GM18499 (cell line): ENCODE data around the gene BRD4.

Experiments used
- ATAC-seq: cut with Tn5 transposase; IDR thresholded peaks from one replicate; pipeline ENCODE4 v1.9.1; 2021; ENCODE audit warnings: moderate number of reproducible peaks; ENCODE audit not compliant: insufficient read depth, unreplicated experiment

Gene BRD4

DNA sequence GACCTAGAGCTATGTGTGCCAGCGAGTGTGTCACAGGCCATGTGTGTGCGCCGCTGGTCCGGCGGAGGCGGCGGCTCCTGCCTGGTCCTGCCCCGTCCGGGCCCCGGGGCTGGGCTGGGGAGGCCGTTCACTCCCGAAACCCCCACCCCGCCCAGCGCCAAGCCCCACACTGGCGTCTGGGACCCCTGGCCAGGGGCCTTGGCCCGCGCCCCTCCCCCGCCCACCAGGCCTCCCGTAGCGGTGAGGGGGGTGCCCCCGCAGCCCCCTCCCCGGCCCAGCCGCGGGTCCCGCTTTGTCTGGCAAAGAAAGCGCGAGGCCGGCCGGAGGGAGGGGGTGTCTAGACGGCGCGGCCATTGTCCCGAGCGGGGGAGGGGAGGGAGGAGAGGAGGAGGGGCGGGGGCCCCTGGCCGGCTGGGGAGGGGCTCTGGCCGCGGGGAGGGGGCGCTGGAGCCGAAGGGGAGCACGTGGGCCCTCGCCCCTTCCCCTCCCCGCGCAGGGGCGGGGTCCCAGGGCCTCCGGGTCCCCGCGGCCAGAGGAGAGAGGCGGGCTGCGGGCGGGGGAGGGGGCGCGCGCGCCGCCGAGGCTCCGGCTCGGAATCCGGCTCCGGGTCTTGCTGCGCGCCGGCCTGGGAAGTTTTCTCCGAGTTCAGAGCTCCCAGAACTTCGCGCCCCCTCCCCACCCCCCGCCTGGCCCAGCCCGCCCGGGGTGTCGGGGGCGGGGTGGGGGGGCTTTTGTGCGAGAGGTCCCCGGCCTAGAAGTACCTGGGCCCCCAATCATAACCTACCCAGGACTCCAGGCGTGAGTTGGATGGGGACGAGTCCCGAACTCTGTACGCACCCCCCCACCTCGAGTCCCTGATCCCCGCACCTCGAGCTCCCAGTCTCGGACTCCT lies 132.4 kb downstream of the BRD4 start:
- no peak for ATAC-seq

DNA sequence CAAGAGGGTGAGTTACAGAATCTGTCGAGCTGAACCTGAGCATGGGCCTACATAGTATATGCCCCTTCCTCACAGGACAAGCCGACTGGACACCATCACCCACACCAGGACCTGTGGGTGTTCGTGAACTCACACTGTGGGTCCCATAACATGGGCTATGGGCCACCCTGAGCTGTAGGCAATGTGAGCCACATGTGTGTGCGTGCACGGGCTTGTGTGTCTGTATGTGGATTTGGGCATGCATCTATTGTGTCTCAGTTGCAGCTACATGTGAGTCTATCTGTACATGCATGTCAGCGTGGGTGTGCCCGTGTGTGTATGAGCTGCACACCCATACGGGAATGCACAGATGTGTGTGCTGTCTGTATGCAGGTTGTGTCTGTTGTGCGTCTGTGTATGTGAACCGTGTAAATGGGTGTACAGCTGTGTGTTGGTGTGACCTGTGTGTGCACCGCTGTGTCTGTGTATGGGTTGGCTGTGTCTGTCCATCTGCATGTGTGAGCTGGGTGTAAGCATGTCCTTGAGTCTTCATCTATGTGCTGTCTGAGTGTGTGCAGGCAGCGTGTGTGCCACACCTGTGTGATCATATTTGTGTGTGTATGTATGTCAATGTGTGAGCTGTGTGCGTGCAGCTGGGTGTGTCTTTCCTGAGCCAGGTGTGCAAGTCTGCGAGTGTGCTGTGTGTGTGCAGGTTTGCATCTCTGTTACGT lies 133.2 kb downstream of the BRD4 start:
- ATAC-seq: no peak

DNA sequence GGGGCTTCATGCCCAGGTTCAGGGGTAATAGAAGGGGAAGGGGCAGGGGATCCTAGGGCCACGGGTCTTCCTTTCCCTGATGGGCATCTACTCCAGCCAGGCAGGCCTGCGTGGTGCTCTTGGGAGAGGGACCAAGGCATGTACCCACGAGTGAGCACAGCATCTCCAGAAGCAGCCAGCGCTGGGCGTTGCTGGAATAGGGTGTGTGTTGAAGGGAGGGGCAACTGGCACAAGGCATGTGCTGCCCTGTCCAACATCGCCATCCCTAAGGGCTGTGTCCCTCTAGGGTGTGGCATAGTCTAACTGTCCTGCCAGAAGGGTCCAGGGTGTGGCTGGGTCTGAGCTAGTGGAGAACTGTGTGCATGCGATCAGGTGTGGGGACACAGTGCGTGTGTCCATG lies 134.4 kb downstream of the BRD4 start:
- ATAC-seq: no peak

DNA sequence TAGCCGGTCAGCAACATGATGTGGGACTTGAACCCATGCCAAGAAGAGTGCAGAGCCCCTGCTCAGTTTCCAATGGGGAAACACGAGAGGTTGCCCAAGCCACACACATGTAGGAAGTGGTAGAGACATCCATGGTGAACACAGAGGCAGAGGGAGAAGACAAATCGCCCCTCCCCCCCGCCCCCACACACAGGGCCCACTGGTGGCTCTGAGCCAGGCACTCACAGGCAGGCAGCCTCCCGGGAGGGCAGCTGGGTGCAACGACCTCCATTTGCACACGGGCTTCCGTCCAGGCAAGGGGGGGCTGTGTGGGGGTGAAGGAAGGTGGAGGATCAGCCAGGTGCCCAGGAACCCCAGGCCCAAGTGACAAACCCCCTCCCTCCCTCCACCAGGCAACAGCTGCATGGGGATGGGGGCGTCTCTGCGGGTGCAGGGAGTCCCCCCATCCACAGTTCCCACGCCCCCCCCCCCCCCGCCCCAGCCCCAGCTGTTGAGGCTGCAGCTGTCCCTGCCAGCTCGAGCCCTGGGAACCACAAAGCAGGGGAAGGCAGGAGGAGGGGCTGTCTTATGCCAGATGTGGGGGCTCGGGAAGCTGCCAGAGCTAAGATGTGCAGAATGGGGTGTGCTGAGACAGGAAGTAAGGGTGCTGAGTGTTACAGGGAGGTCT lies 134.9 kb downstream of the BRD4 start:
- ATAC-seq: no peak

DNA sequence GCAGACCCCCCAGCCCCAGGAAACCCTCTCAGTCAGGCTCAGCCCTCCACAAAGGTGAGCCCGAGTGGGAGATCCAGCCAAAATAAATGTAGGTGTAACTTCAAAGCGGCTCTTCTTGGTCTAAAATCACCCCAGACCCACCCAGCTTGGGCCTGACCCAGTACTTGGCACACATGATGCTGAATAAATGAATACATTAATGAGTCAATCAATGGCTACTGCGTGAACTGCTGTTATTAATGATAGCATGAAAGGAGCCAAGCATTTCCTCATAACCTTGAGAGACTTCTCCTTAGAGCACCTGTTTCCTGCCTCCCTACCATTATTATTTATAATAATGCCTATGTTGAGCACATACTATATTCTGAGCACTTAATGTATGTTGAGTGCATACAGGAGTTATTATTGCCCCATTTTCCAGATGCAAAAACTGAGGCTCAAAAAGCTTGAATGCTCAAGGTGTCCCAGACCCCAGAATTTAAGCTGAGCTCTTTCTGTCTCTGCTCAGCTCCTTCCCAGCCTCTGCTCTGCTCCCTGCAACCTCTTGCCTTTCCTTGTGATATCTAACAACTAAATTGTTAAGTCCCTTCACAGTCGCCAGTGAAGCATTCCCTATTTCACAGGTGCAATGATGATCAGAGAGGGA lies 135.9 kb downstream of the BRD4 start:
- no peak for ATAC-seq

DNA sequence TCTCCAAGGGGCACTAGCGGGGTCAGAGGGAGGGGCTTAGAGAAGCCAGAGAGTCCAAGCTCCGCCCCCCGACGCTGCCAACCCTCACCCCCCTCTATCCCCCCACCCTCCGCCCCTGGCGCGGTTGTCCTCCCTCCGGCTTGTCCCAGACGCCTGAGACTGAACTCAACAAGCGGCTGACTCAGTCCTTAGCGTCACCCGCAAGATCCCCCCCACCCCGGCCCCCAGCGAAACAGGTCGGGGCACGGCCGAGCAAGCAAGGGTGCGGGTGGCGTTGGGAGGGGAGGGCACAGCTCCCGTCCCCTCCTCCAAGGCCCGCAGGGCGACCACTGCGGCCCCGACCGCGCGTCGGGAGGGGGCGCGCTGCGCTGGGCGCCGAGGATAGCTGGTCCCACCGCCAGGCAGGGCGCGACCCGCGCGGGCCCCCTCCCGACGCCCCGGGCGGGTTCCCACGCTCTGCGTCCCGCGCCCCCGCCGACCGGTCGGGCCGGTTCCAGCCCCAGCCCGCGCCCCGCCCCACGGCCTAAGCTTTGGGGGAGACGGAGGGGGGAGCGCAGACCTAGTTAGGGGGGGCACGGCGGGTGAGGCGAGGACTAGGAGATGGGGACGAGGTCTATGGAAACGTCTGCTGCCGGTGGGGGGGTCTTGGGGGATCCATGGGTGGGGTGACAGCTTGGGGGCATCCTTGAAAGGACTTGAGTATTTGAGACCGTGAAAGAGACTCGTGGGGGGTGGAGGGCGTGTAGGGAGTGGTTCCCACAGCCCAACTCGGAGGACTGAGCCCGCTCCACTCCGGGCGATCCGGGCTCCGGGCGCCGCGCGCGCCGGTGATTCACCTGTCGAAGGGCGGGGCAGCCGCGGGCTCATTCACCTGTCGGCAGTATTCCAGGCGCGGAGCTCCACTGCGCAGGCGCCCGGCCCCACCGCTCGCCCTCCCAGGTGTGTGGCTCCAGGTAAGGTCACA lies 136.7 kb downstream of the BRD4 start:
- ATAC-seq: no peak

DNA sequence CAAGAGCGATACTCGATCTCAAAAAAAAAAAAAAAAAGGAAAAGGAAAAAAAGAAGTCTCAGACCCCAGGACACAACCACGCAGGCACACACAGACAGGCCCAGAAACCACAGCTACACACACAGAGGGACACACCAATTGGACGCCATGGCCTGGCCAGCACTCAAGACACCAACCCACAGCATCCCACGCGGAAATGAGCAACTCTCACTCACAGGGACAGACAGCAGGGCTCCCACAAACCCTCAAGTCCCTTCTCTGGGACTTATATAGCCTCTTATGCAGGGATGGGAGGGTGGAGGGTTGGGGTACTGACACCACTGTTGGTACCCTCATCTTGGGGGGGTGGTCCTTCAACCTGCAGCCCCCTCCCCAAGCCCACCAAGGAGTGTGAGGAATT lies 137.4 kb downstream of the BRD4 start:
- ATAC-seq: no peak

DNA sequence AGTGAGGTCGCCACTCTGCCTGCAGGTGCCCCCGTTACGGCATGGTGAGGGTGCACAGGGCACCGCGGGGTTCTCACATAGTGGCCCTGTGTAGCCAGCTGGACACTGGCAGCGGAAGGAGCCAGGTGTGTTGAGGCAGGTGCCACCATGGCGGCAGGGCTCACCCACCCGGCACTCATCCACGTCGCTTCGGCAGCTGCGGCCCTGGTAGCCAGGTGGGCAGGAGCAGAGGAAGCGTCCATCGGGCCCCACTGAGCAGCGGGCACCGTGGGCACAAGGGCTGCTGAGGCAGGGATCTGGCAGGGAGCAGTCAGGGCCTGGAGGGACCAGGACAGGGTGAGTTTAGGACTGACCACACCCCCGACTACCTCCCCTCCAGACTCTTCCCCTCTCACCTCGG lies 140.4 kb downstream of the BRD4 start:
- no peak for ATAC-seq

DNA sequence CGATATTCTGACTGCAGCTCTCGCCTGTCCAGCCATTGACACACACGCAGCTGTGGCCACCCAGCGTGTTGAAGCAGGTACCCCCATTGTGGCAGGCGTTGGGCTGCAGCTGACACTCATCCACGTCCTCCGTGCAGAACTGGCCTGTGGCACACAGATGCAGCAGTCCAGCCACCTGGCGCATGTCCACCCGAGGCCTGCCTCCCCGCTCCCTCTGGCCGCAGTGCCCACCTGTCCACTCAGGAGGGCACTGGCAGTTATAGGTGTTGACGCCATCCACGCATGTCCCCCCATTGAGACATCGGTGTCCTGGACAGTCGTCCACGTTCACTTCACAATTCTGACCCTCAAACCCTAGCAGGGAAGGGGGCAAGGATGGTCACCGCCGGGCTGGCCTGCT lies 140.8 kb downstream of the BRD4 start:
- no peak for ATAC-seq

DNA sequence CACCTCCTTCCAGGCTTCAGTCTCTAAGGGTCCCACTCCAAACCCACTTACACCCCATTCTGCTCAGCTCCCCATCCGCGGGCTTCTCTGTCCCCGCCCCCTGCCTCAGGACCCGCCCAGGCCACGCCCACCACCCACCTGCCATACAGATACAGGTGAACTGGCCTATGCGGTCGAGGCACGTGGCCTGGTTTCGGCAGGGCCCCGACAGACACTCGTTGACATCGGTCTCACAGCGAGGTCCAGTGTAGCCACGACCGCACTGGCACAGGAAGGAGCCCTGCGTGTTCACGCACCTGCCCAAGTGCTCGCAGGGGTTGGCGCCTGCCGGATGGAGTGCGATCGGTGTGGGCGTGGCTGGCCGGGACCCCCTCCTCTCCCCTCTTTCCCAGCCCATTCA lies 143.5 kb downstream of the BRD4 start:
- no peak for ATAC-seq

DNA sequence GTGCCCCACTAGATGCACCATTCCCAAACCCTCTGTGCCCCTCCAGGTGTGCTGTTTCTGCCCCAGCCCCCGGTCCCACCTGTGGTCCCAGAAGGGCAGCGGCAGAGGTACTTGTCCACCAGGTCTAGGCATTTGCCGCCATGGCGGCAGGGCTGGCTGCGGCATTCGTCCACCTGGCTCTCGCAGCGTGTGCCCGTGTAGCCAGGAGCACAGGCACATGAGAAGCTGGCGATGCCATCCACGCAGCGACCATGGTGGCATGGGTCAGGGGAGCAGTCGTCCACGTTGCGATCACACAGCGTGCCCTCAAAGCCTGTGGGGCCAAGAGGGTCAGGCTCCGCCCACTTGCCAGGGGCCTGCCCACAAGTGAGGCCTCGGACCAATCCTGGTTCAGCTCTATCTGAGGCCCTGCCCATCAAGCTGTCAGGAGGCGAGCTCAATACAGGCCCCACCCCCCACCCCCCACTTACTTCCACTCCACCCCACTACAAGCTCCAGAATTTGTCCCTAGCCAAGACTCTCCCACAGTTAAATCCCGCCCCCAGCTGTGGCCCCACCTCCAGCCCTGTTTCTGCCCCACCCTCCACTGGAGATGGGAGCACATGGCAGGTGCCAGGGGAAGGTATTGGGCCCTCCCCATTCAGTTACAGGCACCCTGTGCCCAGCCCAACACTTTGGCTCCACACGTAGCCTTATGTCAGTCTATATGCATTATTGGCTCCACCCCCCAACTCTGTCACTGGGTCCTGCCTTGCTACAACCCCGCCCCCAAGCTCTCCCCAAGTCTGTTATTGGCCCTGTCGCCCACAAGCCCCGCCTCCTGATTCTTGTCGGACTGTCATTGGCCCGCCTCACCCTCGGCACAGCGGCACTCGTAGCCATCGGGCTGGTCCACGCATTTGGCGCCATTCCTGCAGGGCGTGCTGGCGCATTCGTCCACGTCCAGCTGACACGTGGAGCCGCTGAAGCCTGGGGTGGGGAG lies 145.0 kb downstream of the BRD4 start:
- ATAC-seq: no peak
